Breast epithelium (tissue), 4 donors: Measurements from ENCODE around the gene LACTBL1. TPM values are rescaled to one million over a fixed set of nuclear protein-coding genes. Genes with fewer than 3 reads are reported as not detected.

Experiments
- DNase-seq, 2 donors: peaks; one replicate each; pipeline ENCODE4 v3.0.0-alpha.2; 2019; ENCODE audit warnings: low spot score in 2 of 2
- H3K27ac ChIP-seq, 2 donors: fragments of 200-600 bp; sonication (generic) in 1 of 2; one replicate each; pipeline ENCODE4 v1.5.1; 2016 to 2019; ENCODE audit warnings: mild to moderate bottlenecking in 1 of 2
- H3K27me3 ChIP-seq, 2 donors: fragments of 200-600 bp; sonication (generic) in 1 of 2; one replicate each; pipeline versions ENCODE4 v1.5.1 to v1.6.0; 2017 to 2019; ENCODE audit warnings: control low read depth in 1 of 2, mild to moderate bottlenecking in 1 of 2
- H3K36me3 ChIP-seq: fragments of 200-600 bp; one replicate; pipeline ENCODE4 v1.5.1; 2019
- H3K4me1 ChIP-seq, 2 donors: fragments of 200-600 bp; sonication (generic); one replicate each; pipeline ENCODE4 v1.5.1; 2016 to 2019; ENCODE audit warnings: control low read depth in 1 of 2
- H3K4me3 ChIP-seq, 3 donors: fragments of 200-600 bp; sonication (generic); 1 replicate in 2 of 3; 2 replicates in 1 of 3; pipeline ENCODE4 v1.5.1; 2016 to 2019; ENCODE audit warnings: mild to moderate bottlenecking in 3 of 3, moderate library complexity in 2 of 3
- H3K9me3 ChIP-seq, 2 donors: fragments of 200-600 bp; sonication (generic) in 1 of 2; one replicate each; pipeline ENCODE4 v1.5.1; 2016 to 2019; ENCODE audit warnings: control low read depth in 1 of 2
- POLR2A ChIP-seq: fragments of 450-650 bp; IDR thresholded peaks from one replicate; pipeline ENCODE4 v1.6.1; 2016; ENCODE audit warnings: antibody characterized with exemption, mild to moderate bottlenecking, moderate library complexity
- POLR2AphosphoS5 ChIP-seq, 3 donors: sonication (generic); formaldehyde crosslinking; IDR thresholded peaks; one replicate each; pipeline ENCODE4 v1.6.1; 2017; ENCODE audit warnings: antibody characterized with exemption in 3 of 3
- intact Hi-C: fragments of 100-400 bp; cut with DNase I; formaldehyde crosslinking; loops from one replicate; pipeline ENCODE4 v1.15.1; 2023; ENCODE audit warnings: low total_unique reads
- total RNA-seq, 3 donors: library from RNA; depleted of rRNA; stranded (reverse); fragments of >200 nt; gene quantifications; one replicate each; pipeline ENCODE4 v1.1.0, GENCODE V29; 2016
- TF ChIP-seq, protein P1 (sequence below), 3 donors: fragments of 450-650 bp; IDR thresholded peaks; one replicate each; pipeline ENCODE4 v1.5.1; 2016 to 2017; ENCODE audit warnings: antibody characterized with exemption in 3 of 3, mild to moderate bottlenecking in 3 of 3, moderate library complexity in 3 of 3

LACTBL1 gene
- total RNA-seq, 3 donors from 2014 or later = not detected

DNA sequence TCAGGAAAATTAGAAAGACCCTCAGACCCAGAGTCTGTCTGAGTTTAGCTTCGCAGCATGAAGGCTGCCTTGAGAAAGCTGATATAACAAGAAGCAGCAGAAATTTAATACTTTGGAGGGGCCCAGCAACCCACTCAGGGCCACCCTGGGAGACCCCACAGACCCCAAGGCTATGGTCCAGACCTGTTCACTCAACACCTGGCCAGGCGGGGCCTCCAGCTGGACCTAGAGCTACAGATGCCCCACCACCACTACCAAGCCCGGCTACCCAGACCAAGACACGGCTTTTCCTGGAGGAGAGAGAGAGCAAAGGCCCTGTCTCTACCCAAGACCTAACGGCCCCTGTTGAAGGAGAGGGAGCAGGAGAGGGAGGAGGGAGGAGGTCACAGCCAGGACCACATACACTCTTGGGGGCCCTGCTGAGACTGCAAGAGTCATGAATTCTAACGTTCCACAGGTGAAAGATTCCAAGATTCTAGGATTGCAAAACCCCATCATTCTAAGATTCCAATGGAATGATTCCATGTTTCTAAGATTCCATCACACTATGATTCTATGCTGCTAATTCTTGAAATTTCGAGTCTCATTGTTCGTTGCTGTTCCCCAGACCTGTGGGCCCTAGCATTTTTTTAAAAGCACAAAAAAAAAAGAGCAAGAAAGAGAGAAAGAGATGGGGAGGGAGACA is 53.2 kb downstream of the LACTBL1 start:
- Histone ChIP-seq H3K27me3 (no peaks in the 10 kb centered on the region), H3K27ac (no peak overlapping the region), H3K9me3 (no peaks in the 10 kb centered on the region), H3K4me3 (no peak overlapping the region), H3K36me3 (no peaks in the 10 kb centered on the region), H3K4me1 (no peaks in the 10 kb centered on the region)
- TF ChIP-seq POLR2A (no peak), POLR2AphosphoS5 (IDR thresholded peaks at IDR 0.05) (no peak)
- TF ChIP-seq, protein P1, sequence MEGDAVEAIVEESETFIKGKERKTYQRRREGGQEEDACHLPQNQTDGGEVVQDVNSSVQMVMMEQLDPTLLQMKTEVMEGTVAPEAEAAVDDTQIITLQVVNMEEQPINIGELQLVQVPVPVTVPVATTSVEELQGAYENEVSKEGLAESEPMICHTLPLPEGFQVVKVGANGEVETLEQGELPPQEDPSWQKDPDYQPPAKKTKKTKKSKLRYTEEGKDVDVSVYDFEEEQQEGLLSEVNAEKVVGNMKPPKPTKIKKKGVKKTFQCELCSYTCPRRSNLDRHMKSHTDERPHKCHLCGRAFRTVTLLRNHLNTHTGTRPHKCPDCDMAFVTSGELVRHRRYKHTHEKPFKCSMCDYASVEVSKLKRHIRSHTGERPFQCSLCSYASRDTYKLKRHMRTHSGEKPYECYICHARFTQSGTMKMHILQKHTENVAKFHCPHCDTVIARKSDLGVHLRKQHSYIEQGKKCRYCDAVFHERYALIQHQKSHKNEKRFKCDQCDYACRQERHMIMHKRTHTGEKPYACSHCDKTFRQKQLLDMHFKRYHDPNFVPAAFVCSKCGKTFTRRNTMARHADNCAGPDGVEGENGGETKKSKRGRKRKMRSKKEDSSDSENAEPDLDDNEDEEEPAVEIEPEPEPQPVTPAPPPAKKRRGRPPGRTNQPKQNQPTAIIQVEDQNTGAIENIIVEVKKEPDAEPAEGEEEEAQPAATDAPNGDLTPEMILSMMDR (IDR thresholded peaks at IDR 0.05) = no peak
- DNase-seq = no peak
- intact Hi-C loops = no loop called here

DNA sequence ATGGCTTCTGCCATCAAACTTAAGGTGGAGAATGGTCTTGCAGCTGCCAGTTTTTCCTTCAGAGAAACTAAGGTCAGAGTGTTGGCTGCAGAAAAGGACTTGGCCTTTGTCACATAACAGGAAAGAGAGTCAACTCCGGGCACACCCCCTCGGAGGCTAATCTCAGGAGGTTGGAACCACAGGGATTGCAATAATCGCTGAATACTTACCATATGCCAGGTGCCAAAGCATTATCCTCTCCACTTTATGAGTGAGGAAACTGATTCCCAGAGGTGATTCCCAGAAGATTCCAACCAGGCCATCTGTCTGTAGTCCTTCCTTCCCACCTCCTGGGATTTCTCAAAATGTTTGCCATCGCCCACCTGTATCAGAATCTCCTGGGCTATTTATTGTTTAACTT is 54.0 kb downstream of the LACTBL1 start:
- TF ChIP-seq POLR2A (no peak), POLR2AphosphoS5 (IDR thresholded peaks at IDR 0.05) (no peak)
- TF ChIP-seq, protein P1 (IDR thresholded peaks at IDR 0.05) = no peak
- no peaks in the 10 kb centered on the region for H3K36me3 ChIP-seq
- no peaks in the 10 kb centered on the region for H3K4me1 ChIP-seq
- H3K27me3 ChIP-seq = no peaks in the 10 kb centered on the region
- no peak overlapping the region for H3K4me3 ChIP-seq
- intact Hi-C loops = no loop called here
- no peak for DNase-seq
- H3K27ac ChIP-seq = no peak overlapping the region
- no peaks in the 10 kb centered on the region for H3K9me3 ChIP-seq

DNA sequence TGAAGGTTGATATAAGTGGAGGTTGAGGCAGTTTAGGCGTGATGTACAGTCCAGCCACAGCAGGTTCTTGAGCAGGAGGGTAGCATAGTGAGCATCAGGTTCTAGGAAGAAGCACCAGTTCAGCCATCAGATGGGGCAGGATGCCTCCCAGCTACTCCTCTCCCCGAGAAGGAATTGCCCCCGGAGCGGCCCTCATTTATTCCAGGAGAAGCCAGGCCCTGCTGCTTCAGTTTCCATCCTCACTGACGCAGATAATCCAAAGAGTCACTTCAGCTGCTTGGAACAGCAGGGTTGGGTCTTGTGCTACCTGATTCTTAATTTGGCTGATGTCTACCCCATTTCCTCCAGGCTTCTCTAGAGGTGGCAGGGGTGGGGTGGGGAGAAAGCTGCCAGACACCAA is 54.7 kb downstream of the LACTBL1 start:
- Histone ChIP-seq H3K36me3 (no peaks in the 10 kb centered on the region), H3K9me3 (no peaks in the 10 kb centered on the region), H3K27ac (no peak overlapping the region), H3K27me3 (no peaks in the 10 kb centered on the region), H3K4me3 (no peak overlapping the region), H3K4me1 (no peaks in the 10 kb centered on the region)
- intact Hi-C loops = no loop called here
- no peak for TF ChIP-seq POLR2AphosphoS5 (IDR thresholded peaks at IDR 0.05)
- no peak for DNase-seq

DNA sequence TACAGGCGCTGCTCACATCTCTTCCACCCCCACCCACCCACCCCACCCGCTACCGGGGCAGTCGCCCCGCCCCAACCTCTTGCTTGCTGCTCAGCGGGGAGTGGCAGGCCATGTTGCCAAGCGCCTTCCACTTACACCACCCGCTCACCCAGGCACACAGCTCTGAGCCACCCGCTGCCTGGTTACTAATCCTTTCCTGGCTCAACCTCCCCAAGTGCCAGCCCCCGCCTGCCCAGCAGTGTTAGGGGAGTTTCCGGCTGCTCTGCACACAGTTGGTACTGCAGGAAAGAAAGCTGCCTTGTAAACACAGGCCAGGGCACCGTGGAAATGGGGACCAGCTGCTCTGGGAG is 56.2 kb downstream of the LACTBL1 start:
- no peaks in the 10 kb centered on the region for H3K4me1 ChIP-seq
- H3K27ac ChIP-seq = no peak overlapping the region
- no peaks in the 10 kb centered on the region for H3K9me3 ChIP-seq
- H3K4me3 ChIP-seq = no peak overlapping the region
- no peak for DNase-seq
- intact Hi-C loops = no loop called here
- H3K27me3 ChIP-seq = no peaks in the 10 kb centered on the region
- H3K36me3 ChIP-seq = no peaks in the 10 kb centered on the region
- TF ChIP-seq, protein P1 (IDR thresholded peaks at IDR 0.05) = no peak
- TF ChIP-seq POLR2AphosphoS5 (IDR thresholded peaks at IDR 0.05) (no peak), POLR2A (no peak)

DNA sequence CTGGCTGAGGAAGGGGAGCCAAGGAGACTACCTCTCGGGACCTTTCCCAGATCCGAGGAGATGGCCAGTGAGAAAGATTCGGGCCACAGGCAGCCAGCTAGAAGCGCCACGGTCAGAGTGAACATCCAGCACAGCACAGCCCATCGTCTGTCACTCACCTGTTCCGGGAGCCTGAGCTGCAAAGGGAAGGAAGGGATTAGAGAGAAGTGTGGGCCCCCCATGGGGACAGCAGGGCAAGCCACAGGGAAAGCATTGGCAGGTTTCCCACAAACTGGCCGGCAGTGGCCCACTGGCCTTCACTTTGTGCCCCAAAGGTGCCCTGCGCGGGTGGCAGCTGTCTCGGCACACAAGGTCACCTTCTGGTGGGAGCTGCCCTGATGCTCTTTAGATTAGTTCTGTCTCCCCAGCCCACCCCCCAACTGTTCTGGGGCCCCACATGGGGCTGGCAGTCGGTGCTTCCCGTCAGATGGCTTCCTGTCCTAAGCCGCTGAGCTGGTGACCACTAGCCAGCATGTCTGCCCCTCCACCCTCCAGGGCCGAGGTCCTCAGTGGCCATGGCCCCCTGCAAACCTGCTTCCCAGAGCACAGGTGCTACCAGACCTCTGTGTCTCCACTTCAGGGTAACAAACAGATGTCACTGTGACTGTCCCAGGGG is 56.7 kb downstream of the LACTBL1 start:
- no peak for DNase-seq
- Histone ChIP-seq H3K27me3 (no peaks in the 10 kb centered on the region), H3K27ac (no peak overlapping the region), H3K4me1 (no peaks in the 10 kb centered on the region), H3K4me3 (no peak overlapping the region), H3K36me3 (no peaks in the 10 kb centered on the region), H3K9me3 (no peaks in the 10 kb centered on the region)
- TF ChIP-seq POLR2A = no peak
- TF ChIP-seq POLR2AphosphoS5 (IDR thresholded peaks at IDR 0.05) = no peak
- TF ChIP-seq, protein P1 (IDR thresholded peaks at IDR 0.05) = no peak
- intact Hi-C loops = no loop called here
